Right cardiac atrium (tissue), 5 donors: ENCODE results near the gene COPE. TPM values are rescaled to one million over a fixed set of nuclear protein-coding genes. Genes with fewer than 3 reads are reported as not detected.

Experiments
- ATAC-seq, 2 donors: fragments of 200-7000 bp; cut with Tn5 transposase; one replicate each; pipeline versions ENCODE4 v1.8.0 to v1.9.1; 2020; ENCODE audit warnings: moderate library complexity in 2 of 2, mild to moderate bottlenecking in 1 of 2
- DNase-seq, 3 donors: peaks; one replicate each; pipeline ENCODE4 v3.0.0-alpha.2; 2020
- H3K27ac ChIP-seq: one replicate; pipeline ENCODE4 v1.5.1; 2013; ENCODE audit warnings: mild to moderate bottlenecking, low read length, control low read depth, moderate library complexity
- H3K27me3 ChIP-seq: one replicate; pipeline ENCODE4 v1.6.1; 2013; ENCODE audit not compliant: control insufficient read depth, insufficient read depth
- H3K4me1 ChIP-seq: one replicate; pipeline ENCODE4 v1.6.1; 2013; ENCODE audit warnings: low read length; ENCODE audit not compliant: control insufficient read depth, insufficient read depth
- H3K4me3 ChIP-seq: one replicate; pipeline ENCODE4 v1.5.1; 2013; ENCODE audit warnings: low read length, control low read depth
- H3K9me3 ChIP-seq: one replicate; pipeline ENCODE4 v1.6.1; 2013; ENCODE audit warnings: low read length; ENCODE audit not compliant: control insufficient read depth
- WGBS: extraction: QIAGEN DNeasy Blood & Tissue Kit; methylation state at CpG from one replicate; pipeline ENCODE4 v1.1.7; 2013; 5-methylcytosine and 5-hydroxymethylcytosine counted together
- intact Hi-C, 4 donors: fragments of 100-400 bp; cut with DNase I; formaldehyde crosslinking; loops; one replicate each; pipeline versions ENCODE4 v1.11.0 to v1.14.0; 2022 to 2023
- polyA plus RNA-seq: library from polyadenylated mRNA; stranded (reverse); fragments of 200-250 nt; gene quantifications from one replicate; pipeline ENCODE4 v1.2.3, GENCODE V29; 2013
- total RNA-seq, 4 donors: library from RNA; stranded (reverse); fragmentation: NEBNext Ultra II Directional; extraction: Animal tissue kit (Norgen Biotek cat#: 25700); gene quantifications; one replicate each; pipeline ENCODE4 v1.2.1, GENCODE V29; 2021
- donor health status: healthy with polysubstance abuse.
- donor health status: DM: no; HTN: yes; CAD: no.
- donor health status: DM: no; HTN: no; CAD: no.
- donor health status: DM: no; HTN: yes; CAD: no; lungs with severe emphysema.
- donor health status: DM: yes; HTN: yes; CAD: no.

The COPE gene
- total and polyA plus RNA-seq, 5 donors, result 108 to 180 (median 148) TPM

GRCh38 chr19:18940769-18941627, 21.8 kb upstream of the COPE start, which contains the start of gene HOMER3:
Gene HOMER3 (minus strand): TSS chr19:18941217. CDS start chr19:18938982, 2,235 bp downstream.
- no peaks in the 10 kb centered on the region for H3K9me3 ChIP-seq
- intact Hi-C loops, result no loop called here
- ATAC-seq (peak; percentile 82 to 87), DNase-seq (peak; percentile 84 to 95 (median 95))
- 1% methylated on average over 78 of the region's 81 CpGs for WGBS
- no peaks in the 10 kb centered on the region for H3K4me1 ChIP-seq
- H3K27me3 ChIP-seq, result no peaks in the 10 kb centered on the region
- peak within 1 kb of the TSS; percentile 80 for H3K4me3 ChIP-seq
- H3K27ac ChIP-seq, result no peak within 1 kb of the TSS

GRCh38 chr19:18939922-18940768, 21.0 kb upstream of the COPE start:
- ATAC-seq, result peak; percentile 57 to 58
- intact Hi-C loops, result no loop called here

DNA sequence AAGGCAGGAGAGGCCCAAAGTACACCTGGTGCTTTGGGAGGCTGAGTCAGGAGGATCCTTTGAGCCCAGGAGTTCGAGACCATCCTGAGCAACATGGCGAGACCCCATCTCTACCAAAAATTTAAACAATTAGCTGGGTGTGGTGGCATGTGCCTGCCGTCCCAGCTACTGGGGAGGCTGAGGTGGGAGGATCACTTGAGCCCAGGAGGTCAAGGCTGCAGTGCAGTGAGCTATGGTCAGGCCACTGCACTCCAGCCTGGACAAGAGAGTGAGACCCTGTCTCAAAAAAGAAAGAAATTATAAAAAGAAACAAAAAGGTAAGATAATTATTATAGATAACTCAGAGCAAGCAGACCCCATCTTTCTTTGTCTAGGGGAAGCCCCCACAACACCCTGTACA, 20.0 kb upstream of the COPE start:
- 93% methylated on average over 3 of the region's 3 CpGs for WGBS
- intact Hi-C loops, result no loop called here
- no peak overlapping the region for H3K27ac ChIP-seq

More at GRCh38 chr19:18939922-18940768, 21.0 kb upstream of the COPE start:
- WGBS, result 1% methylated on average over 47 of the region's 47 CpGs
- Histone ChIP-seq H3K27me3 (no peaks in the 10 kb centered on the region), H3K27ac (no peak overlapping the region), H3K4me3 (peak overlapping the region; percentile 80), H3K4me1 (no peaks in the 10 kb centered on the region), H3K9me3 (no peaks in the 10 kb centered on the region)
- DNase-seq, result peak; percentile 53 to 84 (median 76)

GRCh38 chr19:18933297-18933696, 14.1 kb upstream of the COPE start:
- intact Hi-C loops, result no loop called here
- ATAC-seq, result no peak
- Histone ChIP-seq H3K9me3 (no peaks in the 10 kb centered on the region), H3K27ac (no peak overlapping the region), H3K4me3 (no peak overlapping the region), H3K4me1 (no peaks in the 10 kb centered on the region), H3K27me3 (no peaks in the 10 kb centered on the region)
- WGBS, result 89% methylated on average over 13 of the region's 13 CpGs
- no peak for DNase-seq

More for the DNA sequence above, 20.0 kb upstream of the COPE start:
- Histone ChIP-seq H3K9me3 (no peaks in the 10 kb centered on the region), H3K4me3 (no peak overlapping the region), H3K27me3 (no peaks in the 10 kb centered on the region), H3K4me1 (no peaks in the 10 kb centered on the region)
- DNase-seq (no peak), ATAC-seq (no peak)

DNA sequence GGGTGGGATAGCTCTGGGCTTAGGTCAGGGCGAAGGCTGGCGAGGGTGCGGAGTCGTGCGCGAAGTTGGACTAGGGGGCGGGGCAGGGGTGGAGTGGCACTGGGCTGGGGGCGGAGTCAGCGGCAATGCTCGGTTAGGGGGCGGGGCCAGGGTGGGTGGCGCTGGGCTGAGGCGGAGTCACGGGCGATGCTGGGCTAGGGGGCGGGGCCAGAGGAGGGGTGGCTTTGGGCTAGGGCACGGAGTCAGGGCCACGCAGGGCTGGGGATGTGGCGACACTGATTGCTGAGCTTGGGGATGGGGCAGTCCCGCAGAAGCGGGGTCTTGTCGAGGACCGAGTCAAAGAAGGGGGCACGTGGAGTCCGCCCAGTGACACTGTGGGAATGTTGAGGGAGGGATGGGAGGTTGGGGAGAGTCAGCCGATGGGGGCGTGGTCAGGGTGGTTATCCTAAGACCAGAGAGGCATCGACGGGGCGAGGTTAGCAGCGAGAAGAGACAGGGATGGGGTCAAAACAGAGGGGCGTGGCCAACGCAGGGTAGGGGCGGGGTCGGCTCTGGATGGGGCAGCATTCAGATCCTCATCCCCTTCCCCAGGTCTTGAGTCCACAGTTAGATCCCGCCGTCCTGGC, 13.1 kb upstream of the COPE start:
- DNase-seq (peak; percentile 86 to 94 (median 91)), ATAC-seq (peak; percentile 83 to 92)
- 37% methylated on average over 37 of the region's 37 CpGs for WGBS
- no peaks in the 10 kb centered on the region for H3K9me3 ChIP-seq
- intact Hi-C loops, result no loop called here
- H3K4me3 ChIP-seq, result no peak overlapping the region
- no peaks in the 10 kb centered on the region for H3K4me1 ChIP-seq
- no peak overlapping the region for H3K27ac ChIP-seq
- no peaks in the 10 kb centered on the region for H3K27me3 ChIP-seq

- Histone ChIP-seq H3K27me3 (no peaks in the 10 kb centered on the region), H3K4me1 (no peaks in the 10 kb centered on the region), H3K4me3 (no peak overlapping the region), H3K9me3 (no peaks in the 10 kb centered on the region), H3K27ac (no peak overlapping the region)
- DNase-seq (peak in 2 of 3 donors; percentile 60 to 64), ATAC-seq (peak; percentile 6 to 15)
- WGBS, result 90% methylated on average over 34 of the region's 34 CpGs
- intact Hi-C loops, result no loop called here
Observed at GRCh38 chr19:18931316-18932162, 12.4 kb upstream of the COPE start.

GRCh38 chr19:18929311-18929710, 10.1 kb upstream of the COPE start:
- WGBS, result 88% methylated on average over 25 of the region's 25 CpGs
- no peak for ATAC-seq
- no peaks in the 10 kb centered on the region for H3K9me3 ChIP-seq
- no peak overlapping the region for H3K4me3 ChIP-seq
- DNase-seq, result no peak
- H3K27me3 ChIP-seq, result no peaks in the 10 kb centered on the region
- intact Hi-C loops, result no loop called here
- no peaks in the 10 kb centered on the region for H3K4me1 ChIP-seq
- H3K27ac ChIP-seq, result no peak overlapping the region

DNA sequence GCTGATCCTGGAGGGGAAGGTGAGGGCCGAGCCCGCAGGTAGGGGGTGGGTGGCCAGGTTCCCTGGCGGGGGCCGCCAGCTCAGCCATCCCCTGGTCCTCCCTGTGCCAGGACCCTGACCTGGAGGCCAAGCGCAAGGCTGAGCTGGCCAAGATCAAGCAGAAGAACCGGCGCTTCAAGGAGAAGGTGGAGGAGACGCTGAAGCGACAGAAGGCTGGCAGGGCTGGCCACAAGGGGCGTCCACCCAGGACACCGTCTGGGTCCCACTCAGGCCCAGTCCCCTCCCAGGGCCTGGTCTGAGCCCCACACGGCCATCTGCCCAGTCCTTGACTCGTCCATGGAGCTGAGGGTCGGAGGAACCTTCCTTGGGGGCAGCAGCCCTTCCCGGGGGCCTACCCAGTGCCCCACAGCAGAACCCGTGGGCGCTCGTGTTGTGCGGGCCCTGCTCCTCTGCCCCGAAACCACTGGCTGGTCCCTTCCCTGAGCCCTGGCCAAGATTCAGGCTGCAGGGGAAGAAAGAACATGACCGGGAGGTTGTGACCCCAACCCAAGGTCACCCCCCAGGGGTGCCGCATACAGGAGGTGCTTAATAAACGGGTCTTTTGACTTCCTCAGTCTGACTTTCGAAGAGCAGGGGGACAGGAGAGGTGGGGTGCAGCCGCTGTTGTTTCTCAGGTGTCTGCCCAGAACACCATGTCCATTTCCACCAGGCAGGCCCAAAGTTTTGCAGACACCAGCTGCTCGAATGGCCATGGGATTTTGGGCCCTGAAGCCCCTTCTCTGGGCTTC, 9.0 kb upstream of the COPE start:
- no peaks in the 10 kb centered on the region for H3K4me1 ChIP-seq
- no peak overlapping the region for H3K27ac ChIP-seq
- 86% methylated on average over 26 of the region's 26 CpGs for WGBS
- no peaks in the 10 kb centered on the region for H3K27me3 ChIP-seq
- ATAC-seq (no peak), DNase-seq (no peak)
- intact Hi-C loops, result no loop called here
- no peak overlapping the region for H3K4me3 ChIP-seq
- H3K9me3 ChIP-seq, result no peaks in the 10 kb centered on the region

- Histone ChIP-seq H3K27ac (no peak overlapping the region), H3K27me3 (no peaks in the 10 kb centered on the region), H3K4me1 (peaks cover 4% of the 10 kb centered on the region), H3K4me3 (no peak overlapping the region), H3K9me3 (no peaks in the 10 kb centered on the region)
- DNase-seq (no peak), ATAC-seq (no peak)
- intact Hi-C loops, result no loop called here
- WGBS, result 94% methylated on average over 15 of the region's 15 CpGs
Observed at GRCh38 chr19:18924684-18925213, 5.6 kb upstream of the COPE start.
